Omental fat pad (tissue), 4 donors: ENCODE data around the gene SLMAP. TPM values are rescaled to one million over a fixed set of nuclear protein-coding genes. Genes with fewer than 3 reads are reported as not detected.

Experiments
- ATAC-seq: fragments of 150-250 bp; one replicate; pipeline ENCODE4 v1.9.1; 2016; ENCODE audit warnings: mild to moderate bottlenecking, moderate library complexity; ENCODE audit not compliant: low FRiP score
- DNase-seq: peaks from one replicate; pipeline ENCODE4 v3.0.0-alpha.2; 2019; ENCODE audit warnings: low spot score
- total RNA-seq, 4 donors: library from RNA; depleted of rRNA; stranded (reverse); fragments of >200 nt; gene quantifications; one replicate each; pipeline ENCODE4 v1.1.0, GENCODE V29; 2016
- TF ChIP-seq, protein P1 (sequence below), 3 donors: fragments of 450-650 bp; IDR thresholded peaks; one replicate each; pipeline ENCODE4 v1.5.1; 2016 to 2017; ENCODE audit warnings: antibody characterized with exemption in 3 of 3, mild to moderate bottlenecking in 3 of 3, moderate library complexity in 2 of 3

The SLMAP gene
- total RNA-seq, 4 donors from 2014 or later, result 42.7 to 72.7 (median 47.1) TPM

- ATAC-seq, result no peak
- DNase-seq, result no peak
- TF ChIP-seq, protein P1, sequence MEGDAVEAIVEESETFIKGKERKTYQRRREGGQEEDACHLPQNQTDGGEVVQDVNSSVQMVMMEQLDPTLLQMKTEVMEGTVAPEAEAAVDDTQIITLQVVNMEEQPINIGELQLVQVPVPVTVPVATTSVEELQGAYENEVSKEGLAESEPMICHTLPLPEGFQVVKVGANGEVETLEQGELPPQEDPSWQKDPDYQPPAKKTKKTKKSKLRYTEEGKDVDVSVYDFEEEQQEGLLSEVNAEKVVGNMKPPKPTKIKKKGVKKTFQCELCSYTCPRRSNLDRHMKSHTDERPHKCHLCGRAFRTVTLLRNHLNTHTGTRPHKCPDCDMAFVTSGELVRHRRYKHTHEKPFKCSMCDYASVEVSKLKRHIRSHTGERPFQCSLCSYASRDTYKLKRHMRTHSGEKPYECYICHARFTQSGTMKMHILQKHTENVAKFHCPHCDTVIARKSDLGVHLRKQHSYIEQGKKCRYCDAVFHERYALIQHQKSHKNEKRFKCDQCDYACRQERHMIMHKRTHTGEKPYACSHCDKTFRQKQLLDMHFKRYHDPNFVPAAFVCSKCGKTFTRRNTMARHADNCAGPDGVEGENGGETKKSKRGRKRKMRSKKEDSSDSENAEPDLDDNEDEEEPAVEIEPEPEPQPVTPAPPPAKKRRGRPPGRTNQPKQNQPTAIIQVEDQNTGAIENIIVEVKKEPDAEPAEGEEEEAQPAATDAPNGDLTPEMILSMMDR (IDR thresholded peaks at IDR 0.05), result no peak
Observed at GRCh38 chr3:57764794-57765193, 8.7 kb downstream of the SLMAP start.

- no peak for DNase-seq
- ATAC-seq, result no peak
- TF ChIP-seq, protein P1 (IDR thresholded peaks at IDR 0.05), result no peak
Observed at GRCh38 chr3:57768595-57768994, 12.5 kb downstream of the SLMAP start.

DNA sequence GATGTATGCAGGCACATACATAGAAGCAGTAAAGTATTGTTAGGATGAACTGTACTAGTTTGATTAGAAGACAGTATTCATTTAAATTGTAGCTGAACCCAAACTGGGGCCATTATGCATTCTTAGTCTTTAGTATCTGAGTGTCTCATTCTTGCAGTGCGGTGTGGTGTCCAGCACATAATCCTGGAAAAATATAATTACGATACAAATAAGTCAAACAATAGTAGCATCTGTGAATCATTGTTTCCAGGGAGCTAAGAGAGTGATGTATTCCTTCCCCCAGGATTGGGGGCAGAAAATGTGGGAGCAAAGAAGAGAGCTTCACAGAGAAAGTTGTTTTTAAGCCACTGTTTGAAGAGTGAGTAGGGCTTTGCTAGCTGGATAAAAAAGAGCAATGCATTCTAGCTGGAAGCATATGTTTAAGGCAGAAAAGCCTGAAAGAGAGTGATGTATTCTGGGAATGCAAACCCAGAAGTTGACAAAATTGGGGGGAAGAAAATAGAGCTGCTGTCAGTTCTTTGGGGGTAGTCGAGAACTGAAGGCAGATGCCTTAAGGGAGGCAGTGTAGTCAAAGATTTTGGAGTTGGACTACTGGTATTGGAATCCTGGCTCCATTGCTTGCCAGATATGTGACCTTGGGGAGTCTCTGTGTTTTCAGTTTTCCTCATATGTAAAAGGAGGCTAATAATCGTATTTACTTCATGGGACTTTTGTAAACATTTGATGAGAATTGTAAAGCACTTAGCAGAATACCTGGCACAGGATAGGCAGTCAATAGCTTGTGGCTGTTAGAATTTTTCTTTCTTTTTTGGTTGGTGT, 14.1 kb downstream of the SLMAP start:
- TF ChIP-seq, protein P1 (IDR thresholded peaks at IDR 0.05), result no peak
- no peak for DNase-seq
- ATAC-seq, result no peak

DNA sequence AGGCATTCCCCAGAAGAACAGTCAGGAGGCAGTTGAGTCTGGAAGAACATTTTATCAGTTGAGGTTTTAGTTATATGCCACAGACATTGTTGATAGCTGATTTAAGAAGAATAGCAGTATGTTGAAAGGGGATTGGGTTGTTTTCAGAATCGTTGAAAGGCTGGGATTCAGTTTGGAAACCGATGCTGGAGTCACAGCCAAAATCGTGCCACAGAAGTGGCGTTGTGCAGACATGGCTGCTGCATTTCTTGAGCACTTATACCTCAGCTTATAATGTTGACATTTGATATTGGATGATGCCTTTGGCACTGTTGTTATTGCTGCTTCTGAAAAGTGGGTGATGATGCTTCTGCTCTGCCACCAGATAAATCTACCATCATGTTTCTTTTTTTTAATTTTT, 16.1 kb downstream of the SLMAP start:
- TF ChIP-seq, protein P1 (IDR thresholded peaks at IDR 0.05), result no peak
- ATAC-seq, result no peak

DNA sequence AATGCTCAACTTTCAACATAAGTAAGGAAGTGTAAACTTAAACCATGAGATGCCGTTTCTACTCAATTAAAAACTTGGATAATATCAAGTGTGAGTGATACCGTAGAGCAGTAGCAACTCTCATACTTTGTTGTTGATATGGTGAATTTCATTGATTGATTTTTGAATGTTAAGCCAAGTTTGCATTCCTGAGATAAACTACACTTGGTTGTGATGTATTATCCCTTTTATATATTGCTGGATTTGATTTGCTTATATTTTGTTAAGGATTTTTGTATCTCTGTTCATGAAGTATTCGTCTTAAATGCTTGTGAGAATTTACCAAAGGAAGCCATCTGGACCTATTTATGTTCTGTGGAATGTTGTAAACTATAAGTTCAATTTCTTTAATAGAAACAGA, 21.7 kb downstream of the SLMAP start:
- no peak for ATAC-seq
- TF ChIP-seq, protein P1 (IDR thresholded peaks at IDR 0.05), result no peak
- DNase-seq, result no peak

More for the DNA sequence above, 16.1 kb downstream of the SLMAP start:
- no peak for DNase-seq

- no peak for ATAC-seq
- TF ChIP-seq, protein P1 (IDR thresholded peaks at IDR 0.05), result no peak
Observed at GRCh38 chr3:57778494-57778893, 22.4 kb downstream of the SLMAP start.

GRCh38 chr3:57779666-57780065, 23.6 kb downstream of the SLMAP start:
- no peak for DNase-seq
- TF ChIP-seq, protein P1 (IDR thresholded peaks at IDR 0.05), result no peak
- no peak for ATAC-seq

More at GRCh38 chr3:57778494-57778893, 22.4 kb downstream of the SLMAP start:
- no peak for DNase-seq
